Measurements from ENCODE around the gene ARHGEF3. TPM values are rescaled to one million over a fixed set of nuclear protein-coding genes. Genes with fewer than 3 reads are reported as not detected.

Gene ARHGEF3
- total RNA-seq, 1 donor from 2014 or later = 4.2 TPM

- DNase-seq (ENCODE audit: low read depth, low spot score) = no peak
- Mint-ChIP-seq H3K4me1 (no peaks in the 10 kb centered on the region), H3K27me3 (ENCODE audit: low read depth) (no peaks in the 10 kb centered on the region), H3K27ac (ENCODE audit: unreplicated experiment) (no peak overlapping the region), H3K4me3 (no peak overlapping the region), H3K36me3 (ENCODE audit: low read depth) (no peaks in the 10 kb centered on the region), H3K9me3 (no peaks in the 10 kb centered on the region)
- TF ChIP-seq CTCF (conservative IDR thresholded peaks at IDR 0.05) = no peak
These were observed 20.0 kb downstream of the ARHGEF3 start for GRCh38 chr3:56781762-56782161.

GRCh38 chr3:56780936-56781335, 20.8 kb downstream of the ARHGEF3 start:
- H3K4me1 Mint-ChIP-seq = peaks cover 1% of the 10 kb centered on the region
- no peak for TF ChIP-seq CTCF (conservative IDR thresholded peaks at IDR 0.05)
- no peak overlapping the region for H3K27ac Mint-ChIP-seq (ENCODE audit: unreplicated experiment)
- no peaks in the 10 kb centered on the region for H3K9me3 Mint-ChIP-seq
- no peak overlapping the region for H3K4me3 Mint-ChIP-seq
- H3K27me3 Mint-ChIP-seq (ENCODE audit: low read depth) = no peaks in the 10 kb centered on the region
- no peak for DNase-seq (ENCODE audit: low read depth, low spot score)
- H3K36me3 Mint-ChIP-seq (ENCODE audit: low read depth) = no peaks in the 10 kb centered on the region

GRCh38 chr3:56778893-56779292, 22.9 kb downstream of the ARHGEF3 start:
- no peak for TF ChIP-seq CTCF (conservative IDR thresholded peaks at IDR 0.05)
- H3K4me3 Mint-ChIP-seq = no peak overlapping the region

GRCh38 chr3:56776556-56776950, 25.2 kb downstream of the ARHGEF3 start:
- DNase-seq (ENCODE audit: low read depth, low spot score) = no peak
- Mint-ChIP-seq H3K27me3 (ENCODE audit: low read depth) (no peaks in the 10 kb centered on the region), H3K27ac (ENCODE audit: unreplicated experiment) (no peak overlapping the region), H3K4me3 (no peak overlapping the region), H3K4me1 (peaks cover 18% of the 10 kb centered on the region), H3K9me3 (no peaks in the 10 kb centered on the region), H3K36me3 (ENCODE audit: low read depth) (no peaks in the 10 kb centered on the region)
- TF ChIP-seq CTCF (conservative IDR thresholded peaks at IDR 0.05) = no peak

More at GRCh38 chr3:56778893-56779292, 22.9 kb downstream of the ARHGEF3 start:
- Mint-ChIP-seq H3K27me3 (ENCODE audit: low read depth) (no peaks in the 10 kb centered on the region), H3K27ac (ENCODE audit: unreplicated experiment) (no peak overlapping the region), H3K36me3 (ENCODE audit: low read depth) (no peaks in the 10 kb centered on the region), H3K4me1 (peaks cover 8% of the 10 kb centered on the region), H3K9me3 (no peaks in the 10 kb centered on the region)
- no peak for DNase-seq (ENCODE audit: low read depth, low spot score)

- no peak for DNase-seq (ENCODE audit: low read depth, low spot score)
- Mint-ChIP-seq H3K9me3 (no peaks in the 10 kb centered on the region), H3K36me3 (ENCODE audit: low read depth) (no peaks in the 10 kb centered on the region), H3K27ac (ENCODE audit: unreplicated experiment) (no peak overlapping the region), H3K4me3 (no peak overlapping the region), H3K27me3 (ENCODE audit: low read depth) (no peaks in the 10 kb centered on the region), H3K4me1 (peaks cover 18% of the 10 kb centered on the region)
- no peak for TF ChIP-seq CTCF (conservative IDR thresholded peaks at IDR 0.05)
These were observed 25.8 kb downstream of the ARHGEF3 start for GRCh38 chr3:56775838-56776555.

All from neural crest cell (in vitro differentiated cells).